GM12874 (cell line): ENCODE data around the gene SOS2.

ENCODE experiments used
- CTCF ChIP-seq: IDR thresholded peaks from 2 replicates; pipeline ENCODE4 v1.5.1; 2011; ENCODE audit warnings: low read depth, mild to moderate bottlenecking, control low read depth, low read length, moderate library complexity; ENCODE audit not compliant: insufficient read depth

Gene SOS2

DNA sequence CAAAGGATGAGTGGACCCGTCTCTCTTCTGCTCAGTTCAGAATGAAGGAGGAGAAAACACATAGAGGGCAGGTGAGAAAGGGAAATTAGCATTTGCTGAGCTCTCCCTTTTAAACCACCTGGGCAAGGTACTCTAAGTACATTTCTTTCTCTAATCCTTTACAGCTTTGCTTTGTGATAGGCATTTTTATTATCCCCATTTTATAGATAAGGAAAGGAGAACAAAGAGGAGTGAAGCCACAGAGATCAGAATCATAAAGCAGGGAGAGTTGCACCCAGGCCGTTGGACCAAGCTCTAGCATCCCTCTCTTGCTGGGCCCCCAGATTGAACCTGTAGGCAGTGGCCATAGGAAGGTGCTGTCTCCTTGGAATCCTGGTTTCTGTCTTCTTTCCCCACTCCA is 162.1 kb downstream of the SOS2 start:
- no peak for TF ChIP-seq CTCF

DNA sequence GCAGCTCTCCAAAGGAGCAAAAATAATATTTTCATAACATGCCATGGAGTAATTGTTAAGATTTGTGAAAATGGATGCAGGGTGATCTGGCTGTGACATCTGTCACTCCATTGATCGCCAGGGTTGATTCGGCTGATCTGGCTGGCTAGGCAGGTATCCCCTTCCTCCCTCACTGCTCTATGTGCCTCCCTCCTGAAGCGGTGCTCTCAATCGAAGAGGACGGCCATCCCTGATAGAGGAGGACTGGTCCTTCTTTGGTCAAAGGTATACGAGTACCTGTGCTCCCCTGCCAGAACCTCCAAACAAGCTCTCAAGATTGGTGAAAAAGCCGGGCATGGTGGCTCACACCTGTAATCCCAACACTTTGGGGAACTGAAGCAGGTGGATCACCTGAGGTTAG is 162.9 kb downstream of the SOS2 start:
- no peak for TF ChIP-seq CTCF

DNA sequence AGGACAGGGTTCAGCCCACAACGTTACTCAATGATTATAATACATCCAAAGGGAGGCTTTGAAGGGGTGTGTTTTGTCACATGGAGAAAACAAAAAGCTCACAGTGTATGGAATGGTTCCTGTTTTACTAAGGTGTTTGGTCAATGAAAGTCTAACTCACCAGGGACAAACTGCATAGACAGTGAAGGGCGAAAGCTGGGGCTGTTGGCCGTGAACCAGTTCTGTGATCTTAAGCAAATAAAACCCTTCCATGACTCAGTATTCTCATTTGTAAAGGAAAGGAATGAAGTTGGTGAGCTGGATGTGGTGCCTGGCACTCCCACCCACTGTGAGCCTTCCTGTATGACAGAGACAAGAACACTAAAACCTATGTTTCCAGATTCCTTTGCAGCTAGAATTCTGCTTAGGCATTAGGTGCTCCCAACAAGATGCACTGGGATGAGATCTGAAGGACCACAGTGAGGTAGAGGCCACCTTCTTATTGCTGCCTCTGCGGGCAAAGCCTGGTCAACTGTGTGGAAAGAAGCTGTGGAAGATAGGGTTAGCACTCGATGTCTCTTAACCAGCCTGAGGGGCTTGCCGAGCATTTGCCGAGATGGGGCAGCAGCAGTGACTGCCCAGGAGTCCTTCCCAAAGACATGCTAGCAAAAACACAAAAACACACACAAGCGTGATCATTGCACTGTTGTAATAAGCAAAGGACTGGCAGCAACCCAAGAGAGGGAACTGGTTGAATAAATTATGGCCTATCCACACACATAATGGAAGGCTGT is 163.5 kb downstream of the SOS2 start:
- no peak for TF ChIP-seq CTCF
